Activated CD4-positive, alpha-beta memory T cell treated with anti-CD3 and anti-CD28 coated beads for 36 hours (primary cell): ENCODE data around the gene SCYGR6. TPM values are rescaled to one million over a fixed set of nuclear protein-coding genes. Genes with fewer than 3 reads are reported as not detected.
A peak's percentile ranks its signal among the peaks of the same experiment; 100 is the strongest.
"Not testable (repeated sequence)": the region's sequence is repeated elsewhere in the genome, so short reads cannot be mapped to it uniquely, and the experiment has no call there.

ENCODE experiments used
- CTCF ChIA-PET: fragments of 350-600 bp; sonication (Branson Sonifier 250); formaldehyde crosslinking; loops from one replicate; lab custom pipeline; 2021; ENCODE audit warnings: antibody characterized with exemption, inconsistent platforms; lab: Charles Lee
- POLR2A ChIA-PET: fragments of 350-600 bp; sonication (Branson Sonifier 250); formaldehyde crosslinking; loops from one replicate; lab custom pipeline; 2021; ENCODE audit warnings: antibody characterized with exemption; lab: Charles Lee
- DNase-seq: peaks from one replicate; pipeline ENCODE4 v3.0.0-alpha.2; 2020
- H3K27ac Mint-ChIP-seq: one replicate; pipeline ENCODE4 v1.8.0; 2021; ENCODE audit warnings: mixed read lengths
- H3K27me3 Mint-ChIP-seq: one replicate; pipeline ENCODE4 v1.8.0; 2021; ENCODE audit warnings: mixed read lengths
- H3K36me3 Mint-ChIP-seq: one replicate; pipeline ENCODE4 v1.8.0; 2021; ENCODE audit warnings: mixed read lengths
- H3K4me1 Mint-ChIP-seq: one replicate; pipeline ENCODE4 v1.8.0; 2021; ENCODE audit warnings: low read depth, mixed read lengths
- H3K4me3 Mint-ChIP-seq: one replicate; pipeline ENCODE4 v1.8.0; 2021; ENCODE audit warnings: mild to moderate bottlenecking, mixed read lengths
- H3K9me3 Mint-ChIP-seq: one replicate; pipeline ENCODE4 v1.8.0; 2021; ENCODE audit warnings: mixed read lengths
- intact Hi-C: fragments of 100-400 bp; cut with micrococcal nuclease; formaldehyde crosslinking; loops from one replicate; pipeline ENCODE4 v1.15.1; 2023
- total RNA-seq, 2 experiments: library from RNA; stranded (reverse); gene quantifications; one replicate each; pipeline ENCODE4 v1.2.3, GENCODE V29; 2021

The SCYGR6 gene
- total RNA-seq, 2 experiments from 2014 or later, result not detected

DNA sequence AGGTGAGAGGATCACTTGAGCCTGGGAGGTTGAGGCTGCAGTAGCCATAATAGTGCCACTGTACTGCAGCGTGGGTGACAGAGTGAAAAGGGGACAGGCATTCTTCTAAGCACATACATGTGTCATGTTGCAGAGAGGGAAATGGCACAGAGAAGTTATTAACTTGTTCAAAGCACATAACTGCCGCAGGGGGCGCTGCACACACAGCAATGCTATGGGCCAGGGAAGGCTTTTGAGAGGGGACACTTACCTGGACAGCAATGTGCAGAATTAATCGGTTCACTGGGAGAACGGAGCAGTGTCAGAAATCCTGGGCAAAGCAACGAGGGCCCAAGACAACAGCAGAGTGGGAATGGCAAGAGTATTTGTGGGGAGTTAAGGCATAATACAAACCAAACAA is 23.5 kb upstream of the SCYGR6 start:
- Mint-ChIP-seq H3K4me3 (no peak overlapping the region), H3K27ac (no peak overlapping the region), H3K27me3 (no peaks in the 10 kb centered on the region), H3K4me1 (no peaks in the 10 kb centered on the region), H3K9me3 (no peaks in the 10 kb centered on the region), H3K36me3 (no peaks in the 10 kb centered on the region)
- ChIA-PET CTCF (no interaction called here), POLR2A (no interaction called here)
- DNase-seq, result peak; percentile 25
- intact Hi-C loops, result no loop called here

DNA sequence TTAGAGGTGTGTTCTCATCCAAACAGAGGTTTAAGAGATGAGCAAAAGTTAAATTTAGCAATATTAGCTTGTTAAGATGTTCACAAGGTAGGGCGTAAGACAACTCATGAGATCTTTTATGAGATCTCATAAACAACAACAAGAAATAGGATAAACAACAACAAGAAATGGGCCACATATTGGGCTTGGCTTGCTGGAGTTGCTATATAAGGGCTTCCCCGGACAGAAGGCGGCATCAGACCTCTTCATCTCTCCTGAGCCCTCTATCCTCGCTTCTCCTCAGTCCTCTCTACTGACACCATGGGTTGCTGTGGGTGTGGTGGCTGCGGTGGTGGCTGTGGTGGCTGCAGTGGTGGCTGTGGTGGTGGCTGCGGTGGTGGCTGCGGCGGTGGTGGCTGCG is 21.0 kb upstream of the SCYGR6 start, which contains the start of gene SCYGR8:
TSS of gene SCYGR8 (plus strand) at position 301 of the 400 bp plus-strand sequence. CDS start at position 301, 0 bp downstream.
- no peak for DNase-seq
- Mint-ChIP-seq H3K27ac (no peak within 1 kb of the TSS), H3K36me3 (no peaks in the 10 kb centered on the region), H3K9me3 (no peaks in the 10 kb centered on the region), H3K4me1 (no peaks in the 10 kb centered on the region), H3K27me3 (no peaks in the 10 kb centered on the region), H3K4me3 (no peak within 1 kb of the TSS)
- intact Hi-C loops, result no loop called here
- CTCF ChIA-PET, result no interaction called here
- POLR2A ChIA-PET, result no interaction called here

DNA sequence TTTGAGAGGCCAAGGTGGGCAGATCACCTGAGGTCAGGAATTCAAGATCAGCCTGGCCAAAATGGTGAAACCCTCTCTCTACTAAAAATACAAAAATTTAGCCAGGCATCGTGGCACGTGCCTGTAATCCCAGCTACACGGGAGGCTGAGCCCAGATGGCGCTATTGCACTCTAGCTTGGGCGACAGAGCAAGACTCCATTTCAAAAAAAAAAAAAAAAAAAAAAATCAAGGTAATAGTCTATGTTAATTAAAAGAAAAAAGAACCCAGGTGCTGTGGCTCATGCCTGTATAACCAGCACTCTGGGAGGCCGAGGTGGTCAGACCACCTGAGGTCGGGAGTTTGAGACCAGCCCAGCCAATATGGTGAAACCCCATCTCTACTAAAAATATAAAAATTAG is 16.1 kb upstream of the SCYGR6 start:
- DNase-seq, POLR2A ChIA-PET, H3K9me3 Mint-ChIP-seq, H3K27ac Mint-ChIP-seq, H3K36me3 Mint-ChIP-seq, intact Hi-C loops, H3K4me3 Mint-ChIP-seq, H3K27me3 Mint-ChIP-seq, H3K4me1 Mint-ChIP-seq: not testable (repeated sequence)
- CTCF ChIA-PET, result interaction anchor here (0.8 to 1.1 kb wide), 2 partner anchors 82 to 121 kb away, joined by 3 read pairs; no protein-coding TSS in a partner anchor

DNA sequence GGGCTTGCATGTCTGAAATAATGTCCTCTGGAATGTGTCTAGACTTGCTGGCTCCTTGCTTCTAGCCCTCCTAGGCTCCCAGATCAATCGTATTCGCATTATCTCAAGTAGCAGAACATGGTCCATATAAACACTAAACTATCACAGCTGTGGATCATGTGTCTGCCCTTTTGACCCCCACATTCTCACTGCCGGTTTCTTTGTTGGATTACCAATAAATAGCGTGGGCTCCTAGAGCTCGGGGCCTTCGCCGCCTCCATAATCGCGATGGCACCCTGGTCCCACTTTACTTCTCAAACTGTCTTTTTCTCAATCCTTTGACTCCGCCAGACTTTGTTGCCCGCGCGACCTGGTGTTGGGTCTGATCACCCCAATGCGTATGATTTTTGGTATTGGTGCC is 14.8 kb upstream of the SCYGR6 start:
- Mint-ChIP-seq H3K27me3 (peaks cover 1% of the 10 kb centered on the region), H3K9me3 (no peaks in the 10 kb centered on the region), H3K4me1 (no peaks in the 10 kb centered on the region), H3K27ac (no peak overlapping the region), H3K36me3 (no peaks in the 10 kb centered on the region), H3K4me3 (no peak overlapping the region)
- intact Hi-C loops, result no loop called here
- POLR2A ChIA-PET, result no interaction called here
- no peak for DNase-seq
- CTCF ChIA-PET, result interaction anchor here (1.4 kb wide), 1 partner anchor 81 kb away, joined by 5 read pairs; no protein-coding TSS in a partner anchor

DNA sequence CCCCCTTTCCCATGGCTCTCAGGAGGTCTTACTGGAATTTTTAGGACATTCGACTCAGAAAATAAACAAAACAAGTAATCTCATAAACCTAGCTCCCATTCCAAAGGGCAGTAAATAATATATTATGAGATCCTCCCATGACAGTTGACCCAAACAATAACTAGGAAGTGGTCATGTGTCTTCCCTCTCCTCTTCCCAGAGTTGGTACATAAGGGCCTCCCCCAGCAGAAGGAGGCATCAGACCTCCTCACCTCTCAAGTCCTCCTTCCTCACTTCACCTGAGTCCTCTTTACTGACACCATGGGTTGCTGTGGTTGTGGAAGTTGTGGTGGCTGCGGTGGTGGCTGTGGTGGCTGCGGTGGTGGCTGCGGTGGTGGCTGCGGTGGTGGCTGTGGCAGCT is 3.5 kb upstream of the SCYGR6 start, which contains the start of gene SCYGR7:
TSS of gene SCYGR7 (plus strand) at position 301 of the 400 bp plus-strand sequence. CDS start at position 301, 0 bp downstream.
- H3K4me1 Mint-ChIP-seq, result no peaks in the 10 kb centered on the region
- H3K9me3 Mint-ChIP-seq, result no peaks in the 10 kb centered on the region
- DNase-seq, result no peak
- no peak within 1 kb of the TSS for H3K27ac Mint-ChIP-seq
- no peaks in the 10 kb centered on the region for H3K36me3 Mint-ChIP-seq
- ChIA-PET CTCF (no interaction called here), POLR2A (no interaction called here)
- no peak within 1 kb of the TSS for H3K4me3 Mint-ChIP-seq
- H3K27me3 Mint-ChIP-seq, result peaks cover 10% of the 10 kb centered on the region
- intact Hi-C loops, result no loop called here

DNA sequence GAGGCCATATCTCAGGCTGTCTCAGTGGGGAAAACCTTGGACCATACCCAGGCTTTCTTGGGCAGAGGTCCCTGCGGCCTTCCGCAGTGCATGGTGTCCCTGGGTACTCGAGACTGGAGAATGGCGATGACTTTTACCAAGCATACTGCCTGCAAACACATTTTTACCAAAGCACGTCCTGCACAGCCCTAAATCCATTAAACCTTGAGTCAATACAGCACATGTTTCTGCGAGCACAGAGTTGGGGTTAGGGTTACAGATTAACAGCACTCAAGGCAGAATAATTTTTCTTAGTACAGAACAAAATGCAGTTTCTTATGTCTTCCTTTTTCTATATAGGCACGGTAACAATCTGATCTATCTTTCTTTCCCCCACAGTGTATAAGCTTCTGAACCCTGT is 1.7 kb downstream of the SCYGR6 start:
- H3K36me3 Mint-ChIP-seq, POLR2A ChIA-PET, H3K4me3 Mint-ChIP-seq, H3K9me3 Mint-ChIP-seq, CTCF ChIA-PET, intact Hi-C loops, H3K4me1 Mint-ChIP-seq, H3K27ac Mint-ChIP-seq, DNase-seq, H3K27me3 Mint-ChIP-seq: not testable (repeated sequence)

DNA sequence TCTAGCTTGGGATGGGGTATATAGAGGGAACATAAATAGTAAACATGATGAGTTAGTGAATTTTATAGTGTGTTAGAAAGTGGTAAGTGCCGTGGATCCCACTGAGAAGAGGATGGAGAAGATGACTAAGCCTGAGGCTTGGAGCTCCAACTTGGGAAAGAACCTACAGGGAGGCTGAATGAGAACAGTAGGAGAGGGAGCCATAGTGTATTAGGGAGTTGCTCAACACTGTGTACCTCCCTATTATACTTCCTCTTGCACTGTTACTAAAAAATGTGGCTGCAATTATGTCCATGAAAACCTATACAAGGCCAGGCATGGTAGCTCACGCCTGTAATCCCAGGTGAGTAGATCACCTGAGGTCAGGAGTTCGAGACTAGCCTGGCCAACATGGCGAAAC is 3.9 kb downstream of the SCYGR6 start:
- intact Hi-C loops, result no loop called here
- Mint-ChIP-seq H3K27ac (no peak overlapping the region), H3K4me1 (no peaks in the 10 kb centered on the region), H3K4me3 (no peak overlapping the region), H3K36me3 (no peaks in the 10 kb centered on the region), H3K27me3 (peaks cover 15% of the 10 kb centered on the region), H3K9me3 (no peaks in the 10 kb centered on the region)
- CTCF ChIA-PET, result interaction anchor here (0.6 kb wide), 2 partner anchors 45 to 170 kb away, joined by 3 read pairs; no protein-coding TSS in a partner anchor
- DNase-seq, result no peak
- POLR2A ChIA-PET, result no interaction called here

DNA sequence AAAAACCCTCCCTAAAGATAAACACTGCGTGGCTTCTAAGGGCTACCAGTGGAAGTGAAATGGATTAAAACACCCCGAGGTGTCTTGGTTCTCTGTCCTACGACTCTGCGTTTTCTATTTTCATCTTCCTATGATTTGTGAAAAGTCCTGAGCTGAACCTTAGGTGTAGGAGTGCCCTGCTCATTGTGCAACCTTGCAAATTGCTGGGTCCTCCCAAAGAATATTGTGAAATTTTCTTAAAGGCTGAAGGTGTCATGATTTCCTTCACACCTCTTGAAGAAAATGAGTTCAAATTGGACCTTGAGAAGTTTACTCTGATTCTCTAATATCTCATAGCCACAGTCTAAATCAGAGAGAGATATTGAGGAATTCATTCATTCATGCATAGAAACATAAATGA is 4.9 kb downstream of the SCYGR6 start:
- Mint-ChIP-seq H3K27me3 (peaks cover 15% of the 10 kb centered on the region), H3K4me3 (no peak overlapping the region), H3K9me3 (no peaks in the 10 kb centered on the region), H3K36me3 (no peaks in the 10 kb centered on the region), H3K27ac (no peak overlapping the region), H3K4me1 (no peaks in the 10 kb centered on the region)
- no peak for DNase-seq
- ChIA-PET CTCF (no interaction called here), POLR2A (no interaction called here)
- intact Hi-C loops, result no loop called here

DNA sequence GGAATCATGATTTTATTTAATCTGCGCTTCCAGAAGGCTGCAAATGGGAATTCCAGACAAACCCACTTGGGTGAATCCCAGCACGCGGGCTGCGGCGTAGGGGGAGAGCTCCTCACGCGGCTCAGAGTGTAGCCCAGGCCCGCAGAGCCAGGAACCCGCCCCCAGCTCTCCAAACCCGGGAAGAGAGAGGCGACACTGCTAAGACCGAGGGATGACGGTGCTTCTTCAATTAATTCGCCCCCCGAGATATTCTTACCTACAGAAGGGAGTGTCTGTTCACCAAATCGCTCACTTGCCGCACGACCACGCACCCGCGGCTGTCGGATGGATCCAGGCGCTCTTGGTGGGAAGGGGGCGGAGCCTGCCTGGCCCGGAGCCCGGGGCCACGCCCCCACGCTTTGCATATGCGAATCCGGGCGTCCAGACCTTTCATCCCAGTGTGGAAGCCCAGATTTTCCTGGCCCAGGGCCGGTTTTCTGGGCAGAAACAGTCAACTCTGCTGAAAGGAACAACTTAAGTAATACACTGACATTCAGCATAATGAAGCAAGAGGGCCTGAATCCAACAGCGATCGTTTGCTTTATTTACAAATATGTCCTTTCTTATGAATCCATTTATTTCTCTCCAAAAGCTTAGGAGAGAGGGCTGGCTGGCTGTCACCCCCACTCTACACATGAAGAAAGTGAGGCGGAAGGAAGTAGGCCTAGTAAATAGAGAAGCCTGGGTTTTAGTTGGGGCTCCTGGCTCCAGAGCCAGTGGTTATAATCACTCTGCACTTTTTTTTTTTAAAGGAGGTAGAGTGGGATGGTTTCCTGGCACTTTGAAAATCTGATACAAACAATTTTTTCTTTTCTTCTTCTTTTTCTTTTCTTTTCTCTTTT is 6.6 kb downstream of the SCYGR6 start, which contains the start of gene SLC19A3:
TSS of gene SLC19A3 (minus strand) at position 342 of the 881 bp plus-strand sequence. CDS start 15,710 bp downstream, outside the sequence.
- CTCF ChIA-PET, result no interaction called here
- intact Hi-C loops, result no loop called here
- DNase-seq, result peak; percentile 16
- POLR2A ChIA-PET, result no interaction called here
- H3K4me3 Mint-ChIP-seq, result no peak within 1 kb of the TSS
- no peaks in the 10 kb centered on the region for H3K9me3 Mint-ChIP-seq
- peaks cover 13% of the 10 kb centered on the region for H3K27me3 Mint-ChIP-seq
- H3K27ac Mint-ChIP-seq, result no peak within 1 kb of the TSS
- H3K4me1 Mint-ChIP-seq, result no peaks in the 10 kb centered on the region
- no peaks in the 10 kb centered on the region for H3K36me3 Mint-ChIP-seq

DNA sequence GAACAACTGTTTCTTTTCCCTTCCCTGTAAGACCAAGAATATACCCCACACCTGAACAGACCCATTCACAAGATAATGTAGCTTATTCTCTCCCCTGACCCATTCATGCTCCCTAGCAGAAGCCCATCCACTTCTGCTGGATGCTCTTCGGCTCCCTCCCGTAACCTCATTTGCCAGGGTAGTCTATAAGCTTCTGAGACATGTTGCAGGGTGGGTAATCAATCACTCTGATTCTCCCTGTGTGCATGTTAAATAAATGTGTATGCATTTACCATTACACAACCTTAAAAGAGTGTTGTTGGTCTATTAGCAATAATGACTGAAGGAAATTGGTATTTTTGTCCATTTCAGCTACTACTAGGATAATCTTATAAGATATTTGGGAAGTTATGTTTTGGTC is 8.1 kb downstream of the SCYGR6 start:
- CTCF ChIA-PET, result interaction anchor here (0.7 kb wide), 1 partner anchor 138 kb away, joined by 3 read pairs; no protein-coding TSS in a partner anchor
- Mint-ChIP-seq H3K36me3 (no peaks in the 10 kb centered on the region), H3K9me3 (no peaks in the 10 kb centered on the region), H3K27ac (no peak overlapping the region), H3K4me1 (no peaks in the 10 kb centered on the region), H3K27me3 (peaks cover 9% of the 10 kb centered on the region), H3K4me3 (no peak overlapping the region)
- intact Hi-C loops, result no loop called here
- POLR2A ChIA-PET, result no interaction called here
- DNase-seq, result no peak

DNA sequence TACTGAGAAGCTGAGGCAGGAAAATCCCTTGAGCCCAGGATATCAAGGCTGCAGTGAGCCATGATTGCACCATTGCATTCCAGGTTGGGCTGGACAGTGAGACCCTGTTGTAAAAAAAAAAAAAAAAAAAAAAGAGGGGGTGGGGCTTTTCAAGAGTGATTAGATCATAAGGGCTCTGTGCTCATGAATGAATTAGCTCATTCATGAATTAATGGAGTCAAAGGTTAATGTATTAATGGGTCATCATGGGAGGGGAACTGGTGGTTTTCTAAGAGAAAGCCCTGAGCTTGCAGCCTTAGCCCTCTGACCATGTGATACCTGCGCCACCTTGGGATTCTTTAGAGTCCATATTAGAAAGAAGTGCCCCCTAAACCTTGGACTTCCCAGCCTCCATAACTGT is 11.3 kb downstream of the SCYGR6 start:
- DNase-seq, result no peak
- Mint-ChIP-seq H3K27me3 (peaks cover 11% of the 10 kb centered on the region), H3K36me3 (no peaks in the 10 kb centered on the region), H3K9me3 (no peaks in the 10 kb centered on the region), H3K27ac (no peak overlapping the region), H3K4me1 (no peaks in the 10 kb centered on the region), H3K4me3 (no peak overlapping the region)
- POLR2A ChIA-PET, result no interaction called here
- CTCF ChIA-PET, result no interaction called here
- intact Hi-C loops, result no loop called here

DNA sequence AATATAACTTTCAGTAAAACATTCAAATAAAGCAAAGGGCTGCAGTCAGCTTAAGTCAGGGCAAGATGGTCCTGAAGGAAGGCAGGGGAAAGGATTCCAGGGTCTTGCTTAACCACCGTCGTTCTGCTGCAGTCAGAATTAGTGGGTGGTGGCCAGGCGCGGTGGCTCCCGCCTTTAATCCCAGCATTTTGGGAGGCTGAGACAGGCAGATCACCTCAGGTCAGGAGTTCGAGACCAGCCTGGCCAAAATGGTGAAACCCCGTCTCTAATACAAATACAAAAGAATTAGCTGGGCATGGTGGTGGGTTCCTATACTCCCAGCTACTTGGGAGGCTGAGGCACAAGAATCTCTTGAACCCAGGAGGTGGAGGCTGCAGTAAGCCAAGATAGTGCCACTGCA is 13.6 kb downstream of the SCYGR6 start:
- Mint-ChIP-seq H3K27me3 (peaks cover 8% of the 10 kb centered on the region), H3K36me3 (no peaks in the 10 kb centered on the region), H3K4me3 (no peak overlapping the region), H3K27ac (no peak overlapping the region), H3K9me3 (no peaks in the 10 kb centered on the region), H3K4me1 (no peaks in the 10 kb centered on the region)
- intact Hi-C loops, result no loop called here
- ChIA-PET CTCF (no interaction called here), POLR2A (no interaction called here)
- DNase-seq, result no peak
